Karpas-422 (cell line): ENCODE data around the gene WDR33. TPM values are rescaled to one million over a fixed set of nuclear protein-coding genes. Genes with fewer than 3 reads are reported as not detected.
A peak's percentile ranks its signal among the peaks of the same experiment; 100 is the strongest.

Experiments
- DNase-seq: peaks from one replicate; pipeline ENCODE4 v3.0.0-alpha.2; 2015
- H2AFZ ChIP-seq: fragments of 200-600 bp; sonication (generic); 2 replicates; pipeline ENCODE4 v1.6.1; 2014; ENCODE audit warnings: antibody characterized with exemption, low read length, mixed read lengths
- H3K27ac ChIP-seq: fragments of 200-600 bp; sonication (generic); 2 replicates; pipeline ENCODE4 v1.5.1; 2014; ENCODE audit warnings: mild to moderate bottlenecking, low read length, moderate library complexity
- H3K27me3 ChIP-seq: fragments of 200-600 bp; sonication (generic); 2 replicates; pipeline ENCODE4 v1.6.1; 2014; ENCODE audit warnings: low read length, mixed read lengths
- H3K36me3 ChIP-seq: fragments of 200-600 bp; sonication (generic); 2 replicates; pipeline ENCODE4 v1.6.1; 2014; ENCODE audit warnings: low read length, mixed read lengths; ENCODE audit not compliant: insufficient read depth
- H3K4me1 ChIP-seq: fragments of 200-600 bp; sonication (generic); 2 replicates; pipeline ENCODE4 v1.6.1; 2014; ENCODE audit warnings: mild to moderate bottlenecking, low read length, mixed read lengths
- H3K4me2 ChIP-seq: fragments of 200-600 bp; sonication (generic); 2 replicates; pipeline ENCODE4 v1.6.1; 2014; ENCODE audit warnings: low read length, low read depth, mild to moderate bottlenecking; ENCODE audit not compliant: poor library complexity, severe bottlenecking
- H3K4me3 ChIP-seq: fragments of 200-600 bp; sonication (generic); 2 replicates; pipeline ENCODE4 v1.5.1; 2014; ENCODE audit warnings: mild to moderate bottlenecking, antibody characterized with exemption, low read length, mixed read lengths
- H3K79me2 ChIP-seq: fragments of 200-600 bp; sonication (generic); 2 replicates; pipeline ENCODE4 v1.6.1; 2014; ENCODE audit warnings: mild to moderate bottlenecking, low read length, mixed read lengths
- H3K9ac ChIP-seq: fragments of 200-600 bp; sonication (generic); 2 replicates; pipeline ENCODE4 v1.6.0; 2014; ENCODE audit warnings: low read length
- H3K9me2 ChIP-seq: fragments of 200-600 bp; sonication (generic), shearing (Covaris generic); replicated peaks from 2 replicates; pipeline ENCODE4 v1.6.0; 2014; ENCODE audit warnings: mild to moderate bottlenecking, low read length, moderate library complexity; ENCODE audit not compliant: insufficient read depth
- H3K9me3 ChIP-seq: fragments of 300-700, 200-600 bp; sonication (generic); 2 replicates; pipeline ENCODE4 v1.6.1; 2014; ENCODE audit warnings: low read length, mixed read lengths
- H4K20me1 ChIP-seq: fragments of 200-600 bp; sonication (generic); 2 replicates; pipeline ENCODE4 v1.6.1; 2014; ENCODE audit warnings: mild to moderate bottlenecking, antibody characterized with exemption, low read length, low read depth; ENCODE audit not compliant: insufficient read depth
- total RNA-seq: library from RNA; depleted of rRNA; stranded (reverse); fragments of >200 nt; shearing (Covaris generic); gene quantifications from 2 replicates; pipeline ENCODE4 v1.2.3, GENCODE V29; 2014; ENCODE audit warnings: low replicate concordance

Gene WDR33
- total RNA-seq, 1 experiment from 2014 or later = 65.0 TPM

- H3K27me3 ChIP-seq = no peaks in the 10 kb centered on the region
- peaks cover 26% of the 10 kb centered on the region for H3K4me1 ChIP-seq
- peaks cover 23% of the 10 kb centered on the region; the same call in 1 of the 2 replicates for H3K36me3 ChIP-seq
- H3K9me3 ChIP-seq = no peaks in the 10 kb centered on the region
- no peak overlapping the region for H3K4me2 ChIP-seq
- no peak overlapping the region for H3K4me3 ChIP-seq
- no peak overlapping the region for H2AFZ ChIP-seq
- H3K9ac ChIP-seq = no peak overlapping the region
- no peaks in the 10 kb centered on the region for H3K9me2 ChIP-seq
- peaks cover 21% of the 10 kb centered on the region for H3K79me2 ChIP-seq
- no peaks in the 10 kb centered on the region for H4K20me1 ChIP-seq
- no peak overlapping the region for H3K27ac ChIP-seq
- DNase-seq = no peak
These were observed 105.4 kb downstream of the WDR33 start for GRCh38 chr2:127705391-127706065.

- H3K9me3 ChIP-seq = no peaks in the 10 kb centered on the region
- H3K36me3 ChIP-seq = peaks cover 23% of the 10 kb centered on the region; the same call in 1 of the 2 replicates
- H3K79me2 ChIP-seq = peaks cover 21% of the 10 kb centered on the region
- no peaks in the 10 kb centered on the region for H4K20me1 ChIP-seq
- H3K9ac ChIP-seq = no peak overlapping the region
- no peak overlapping the region for H2AFZ ChIP-seq
- H3K4me3 ChIP-seq = no peak overlapping the region
- no peaks in the 10 kb centered on the region for H3K9me2 ChIP-seq
- no peaks in the 10 kb centered on the region for H3K27me3 ChIP-seq
- no peak for DNase-seq
- no peak overlapping the region for H3K27ac ChIP-seq
- peaks cover 30% of the 10 kb centered on the region for H3K4me1 ChIP-seq
- H3K4me2 ChIP-seq = no peak overlapping the region
These were observed 106.2 kb downstream of the WDR33 start for GRCh38 chr2:127704641-127705390.

GRCh38 chr2:127703282-127703681, 107.7 kb downstream of the WDR33 start:
- Histone ChIP-seq H3K79me2 (peaks cover 21% of the 10 kb centered on the region), H3K4me3 (peak overlapping the region; percentile 85; the same call in 1 of the 2 replicates), H3K4me1 (peaks cover 30% of the 10 kb centered on the region), H2AFZ (no peak overlapping the region), H3K36me3 (peaks cover 15% of the 10 kb centered on the region; the same call in 1 of the 2 replicates), H3K27me3 (no peaks in the 10 kb centered on the region), H3K27ac (no peak overlapping the region), H3K4me2 (peak overlapping the region; percentile 94), H4K20me1 (no peaks in the 10 kb centered on the region), H3K9me3 (no peaks in the 10 kb centered on the region), H3K9me2 (no peaks in the 10 kb centered on the region), H3K9ac (no peak overlapping the region)
- no peak for DNase-seq

GRCh38 chr2:127702395-127703009, 108.5 kb downstream of the WDR33 start:
- Histone ChIP-seq H3K36me3 (peaks cover 15% of the 10 kb centered on the region; the same call in 1 of the 2 replicates), H4K20me1 (no peaks in the 10 kb centered on the region), H3K9me3 (no peaks in the 10 kb centered on the region), H3K4me2 (peak overlapping the region; percentile 94), H3K27me3 (no peaks in the 10 kb centered on the region), H3K4me1 (peaks cover 30% of the 10 kb centered on the region), H3K79me2 (peaks cover 21% of the 10 kb centered on the region), H3K4me3 (peak overlapping the region; percentile 85), H3K9ac (peak overlapping the region; percentile 84), H2AFZ (no peak overlapping the region), H3K9me2 (no peaks in the 10 kb centered on the region), H3K27ac (peak overlapping the region; percentile 78)
- no peak for DNase-seq

- Histone ChIP-seq H3K4me1 (peaks cover 30% of the 10 kb centered on the region), H3K27ac (peak overlapping the region; percentile 78), H3K9me3 (no peaks in the 10 kb centered on the region), H3K36me3 (peaks cover 12% of the 10 kb centered on the region; the same call in 1 of the 2 replicates), H3K4me3 (peak overlapping the region; percentile 85), H3K9me2 (no peaks in the 10 kb centered on the region), H2AFZ (no peak overlapping the region), H3K9ac (peak overlapping the region; percentile 84), H3K79me2 (peaks cover 21% of the 10 kb centered on the region), H4K20me1 (no peaks in the 10 kb centered on the region), H3K27me3 (no peaks in the 10 kb centered on the region), H3K4me2 (peak overlapping the region; percentile 94)
- DNase-seq = peak; percentile 94
These were observed 109.1 kb downstream of the WDR33 start for GRCh38 chr2:127701651-127702394.

- no peaks in the 10 kb centered on the region for H3K9me3 ChIP-seq
- H3K4me1 ChIP-seq = peaks cover 30% of the 10 kb centered on the region
These were observed 109.7 kb downstream of the WDR33 start, which contains the start of gene SFT2D3 for GRCh38 chr2:127701193-127701650. TSS of gene SFT2D3 (plus strand) at chr2:127701497. CDS start at chr2:127701529, 32 bp downstream.

GRCh38 chr2:127700527-127701192, 110.3 kb downstream of the WDR33 start:
- peak overlapping the region; percentile 39; the same call in 1 of the 2 replicates for H2AFZ ChIP-seq
- H3K4me3 ChIP-seq = peak overlapping the region; percentile 85
- H3K9me3 ChIP-seq = no peaks in the 10 kb centered on the region
- DNase-seq = peak; percentile 56
- H3K79me2 ChIP-seq = peaks cover 21% of the 10 kb centered on the region
- H3K9me2 ChIP-seq = no peaks in the 10 kb centered on the region
- H4K20me1 ChIP-seq = no peaks in the 10 kb centered on the region
- peak overlapping the region; percentile 78 for H3K27ac ChIP-seq
- peak overlapping the region; percentile 84 for H3K9ac ChIP-seq
- peak overlapping the region; percentile 94 for H3K4me2 ChIP-seq
- H3K36me3 ChIP-seq = peaks cover 9% of the 10 kb centered on the region; the same call in 1 of the 2 replicates
- H3K27me3 ChIP-seq = no peaks in the 10 kb centered on the region
- peaks cover 30% of the 10 kb centered on the region for H3K4me1 ChIP-seq

More at GRCh38 chr2:127701193-127701650, 109.7 kb downstream of the WDR33 start, which contains the start of gene SFT2D3:
- DNase-seq = peak; percentile 97
- H3K9ac ChIP-seq = peak within 1 kb of the TSS; percentile 84
- H3K4me2 ChIP-seq = peak within 1 kb of the TSS; percentile 94
- H3K79me2 ChIP-seq = peaks cover 21% of the 10 kb centered on the region
- no peaks in the 10 kb centered on the region for H3K9me2 ChIP-seq
- no peaks in the 10 kb centered on the region for H3K27me3 ChIP-seq
- peak within 1 kb of the TSS; percentile 85 for H3K4me3 ChIP-seq
- no peaks in the 10 kb centered on the region for H4K20me1 ChIP-seq
- peak within 1 kb of the TSS; percentile 39; the same call in 1 of the 2 replicates for H2AFZ ChIP-seq
- peak within 1 kb of the TSS; percentile 78 for H3K27ac ChIP-seq
- peaks cover 12% of the 10 kb centered on the region; the same call in 1 of the 2 replicates for H3K36me3 ChIP-seq
